Activated naive CD4-positive, alpha-beta T cell treated with anti-CD3 and anti-CD28 coated beads, Interleukin-2, amount 50 U/mL, for 72 hours (primary cell): ENCODE measurements around the gene ACKR3. TPM values are rescaled to one million over a fixed set of nuclear protein-coding genes. Genes with fewer than 3 reads are reported as not detected.
A peak's percentile ranks its signal among the peaks of the same experiment; 100 is the strongest.

Source experiments
- ATAC-seq, 2 donors: fragments of 150-1000 bp; cut with Tn5 transposase; 2 replicates each; pipeline ENCODE4 v1.10.0; 2021; ENCODE audit warnings: mild to moderate bottlenecking in 2 of 2, moderate library complexity in 2 of 2
- DNase-seq, 2 donors: peaks; one replicate each; pipeline ENCODE4 v3.0.0; 2021 to 2022; ENCODE audit warnings: low spot score in 2 of 2
- H3K27ac Mint-ChIP-seq, 2 donors: one replicate each; pipeline ENCODE4 v1.8.0; 2022; ENCODE audit warnings: mild to moderate bottlenecking in 2 of 2, mixed read lengths in 2 of 2
- H3K36me3 Mint-ChIP-seq, 2 donors: one replicate each; pipeline ENCODE4 v1.8.0; 2022; ENCODE audit warnings: mixed read lengths in 2 of 2
- H3K9me3 Mint-ChIP-seq, 2 donors: one replicate each; pipeline ENCODE4 v1.8.0; 2022; ENCODE audit warnings: mixed read lengths in 2 of 2
- total RNA-seq, 2 donors: library from RNA; stranded (reverse); gene quantifications; one replicate each; pipeline ENCODE4 v1.2.3, GENCODE V29; 2022

The ACKR3 gene
- total RNA-seq, 2 donors from 2014 or later = 0.54 to 2.2 TPM

DNA sequence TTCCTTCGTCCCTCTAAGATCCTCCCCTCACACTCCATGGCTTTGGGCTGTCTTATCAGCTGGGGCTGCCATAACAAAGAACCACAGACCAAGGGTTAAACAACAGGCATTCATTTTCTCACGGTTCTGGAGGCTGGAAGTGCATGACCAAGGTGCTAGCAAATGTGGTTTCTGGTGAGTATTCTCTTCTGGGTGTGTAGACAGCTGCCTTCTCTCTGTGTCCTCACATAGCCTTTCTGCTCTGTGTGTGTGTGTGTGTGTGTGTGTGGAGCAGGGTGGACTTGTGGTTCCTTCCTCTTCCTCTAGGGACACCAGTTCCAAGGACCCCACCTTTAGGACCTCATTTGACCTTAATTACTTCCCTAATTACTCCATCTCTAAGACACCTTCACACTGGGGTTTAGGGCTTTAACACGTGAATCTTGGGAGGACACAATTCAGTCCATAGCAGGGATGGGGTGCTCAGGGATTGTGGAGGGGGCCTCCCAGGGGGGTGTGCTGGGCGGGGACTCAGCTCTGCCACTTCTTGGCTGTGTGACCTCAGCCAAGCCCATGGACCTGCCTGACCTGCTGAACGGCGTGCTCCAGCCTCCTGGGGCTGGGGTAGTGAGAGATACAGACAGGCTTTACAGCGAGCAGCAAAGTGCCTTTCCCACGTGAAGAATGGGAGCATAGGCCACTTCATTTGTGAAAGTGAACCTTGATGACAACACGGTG lies 38.0 kb downstream of the ACKR3 start:
- Mint-ChIP-seq H3K9me3 (no peaks in the 10 kb centered on the region), H3K36me3 (no peaks in the 10 kb centered on the region), H3K27ac (no peak overlapping the region)
- no peak for DNase-seq
- no peak for ATAC-seq

DNA sequence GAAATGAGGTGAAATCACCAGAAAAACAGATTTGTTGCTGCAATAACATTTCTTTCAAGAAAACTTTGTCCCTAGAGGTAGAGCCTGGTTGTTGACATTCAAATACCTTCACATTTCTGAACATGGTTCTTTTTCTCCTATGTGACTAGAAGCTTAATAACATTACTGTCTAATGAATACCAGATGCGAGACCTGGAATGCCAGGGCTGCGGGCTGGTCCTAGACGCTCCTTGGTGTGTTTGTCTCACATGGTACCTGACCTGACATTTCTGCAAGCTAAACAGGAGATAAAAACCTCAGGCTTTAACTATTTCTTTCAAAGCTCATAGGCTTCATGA lies 38.5 kb downstream of the ACKR3 start:
- DNase-seq (no peak), ATAC-seq (no peak)
- H3K27ac Mint-ChIP-seq = no peak overlapping the region
- H3K36me3 Mint-ChIP-seq = no peaks in the 10 kb centered on the region
- H3K9me3 Mint-ChIP-seq = no peaks in the 10 kb centered on the region

DNA sequence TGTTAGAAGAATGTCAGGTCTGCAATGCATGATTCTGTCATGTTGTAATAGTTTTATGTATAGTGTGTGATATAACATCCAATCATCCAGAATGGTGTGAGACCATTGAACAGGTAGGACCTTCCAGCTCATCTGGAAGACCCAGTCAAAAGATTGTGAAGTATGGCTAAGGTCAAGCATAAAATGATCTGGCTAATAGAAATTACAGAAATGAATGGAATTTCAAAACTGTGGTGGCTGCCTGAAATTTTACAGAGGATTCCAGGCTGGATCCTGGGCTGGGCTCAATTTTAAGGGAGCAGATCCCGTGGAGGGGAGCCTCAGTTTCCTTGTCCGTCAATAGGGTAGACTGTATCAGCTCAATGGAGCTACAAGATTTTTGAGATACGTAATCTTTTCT lies 39.1 kb downstream of the ACKR3 start:
- H3K9me3 Mint-ChIP-seq = no peaks in the 10 kb centered on the region
- DNase-seq (no peak), ATAC-seq (no peak)
- H3K36me3 Mint-ChIP-seq = no peaks in the 10 kb centered on the region
- H3K27ac Mint-ChIP-seq = no peak overlapping the region

DNA sequence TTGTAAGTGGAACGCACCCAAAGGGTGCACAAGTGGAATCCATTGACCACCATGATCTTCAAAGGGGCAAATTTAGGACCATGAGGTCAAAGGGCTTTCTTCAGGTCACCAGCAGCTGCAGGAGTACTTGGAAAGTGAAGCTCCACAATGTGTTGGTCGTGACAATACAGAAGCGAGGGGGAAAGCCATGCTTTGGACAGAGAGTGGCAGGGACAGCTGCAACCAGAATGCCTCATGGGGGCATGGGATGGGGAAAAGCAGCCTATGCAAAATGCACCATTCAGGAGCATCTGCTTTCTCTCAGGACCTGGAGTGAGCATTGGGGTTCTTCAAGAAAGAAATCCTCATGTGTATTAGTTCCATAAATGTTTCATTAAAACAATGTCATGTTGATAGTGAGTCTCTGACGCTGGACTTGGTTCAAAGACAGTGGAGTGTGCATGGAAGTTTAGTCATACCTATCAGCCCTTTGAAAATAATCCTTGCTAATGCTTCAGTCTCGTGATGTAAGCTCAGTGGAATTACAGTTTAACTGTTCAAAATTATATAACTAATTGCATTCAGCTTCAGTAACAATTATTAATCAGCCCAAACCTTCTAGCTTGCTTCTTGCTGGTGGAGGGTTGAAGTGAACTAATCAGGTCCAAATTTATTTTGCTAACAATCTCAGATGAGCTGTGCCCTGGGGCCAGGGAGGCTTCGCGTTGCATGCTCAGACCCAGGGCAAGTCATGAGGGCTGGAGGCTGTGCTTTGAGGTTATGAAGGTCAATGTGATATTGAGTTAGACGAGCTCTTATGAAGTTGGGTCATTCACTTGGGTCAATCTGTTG lies 41.6 kb downstream of the ACKR3 start:
- Mint-ChIP-seq H3K9me3 (no peaks in the 10 kb centered on the region), H3K36me3 (no peaks in the 10 kb centered on the region), H3K27ac (no peak overlapping the region)
- no peak for DNase-seq
- no peak for ATAC-seq

DNA sequence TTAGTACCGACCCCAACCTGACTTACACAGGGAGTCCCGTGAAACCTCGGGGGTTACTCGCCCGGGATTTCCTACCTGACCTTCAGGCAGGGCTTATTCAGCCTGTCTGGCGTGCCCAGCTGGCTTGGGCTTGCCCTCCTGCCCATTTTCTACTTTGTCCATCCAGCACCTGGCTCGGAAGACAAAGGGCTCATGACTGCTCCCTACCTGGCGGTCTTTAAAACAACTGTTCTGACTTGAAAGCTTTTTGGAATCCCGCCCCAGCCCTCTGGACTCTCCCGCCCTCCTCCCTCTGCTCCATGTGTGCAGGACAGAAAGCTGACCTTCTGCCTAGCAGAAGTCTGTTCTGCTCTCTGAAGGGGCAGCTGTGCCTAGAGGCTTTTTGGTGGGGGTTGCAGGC lies 43.1 kb downstream of the ACKR3 start:
- H3K36me3 Mint-ChIP-seq = no peaks in the 10 kb centered on the region
- no peak overlapping the region for H3K27ac Mint-ChIP-seq
- ATAC-seq = no peak
- no peaks in the 10 kb centered on the region for H3K9me3 Mint-ChIP-seq
- no peak for DNase-seq

DNA sequence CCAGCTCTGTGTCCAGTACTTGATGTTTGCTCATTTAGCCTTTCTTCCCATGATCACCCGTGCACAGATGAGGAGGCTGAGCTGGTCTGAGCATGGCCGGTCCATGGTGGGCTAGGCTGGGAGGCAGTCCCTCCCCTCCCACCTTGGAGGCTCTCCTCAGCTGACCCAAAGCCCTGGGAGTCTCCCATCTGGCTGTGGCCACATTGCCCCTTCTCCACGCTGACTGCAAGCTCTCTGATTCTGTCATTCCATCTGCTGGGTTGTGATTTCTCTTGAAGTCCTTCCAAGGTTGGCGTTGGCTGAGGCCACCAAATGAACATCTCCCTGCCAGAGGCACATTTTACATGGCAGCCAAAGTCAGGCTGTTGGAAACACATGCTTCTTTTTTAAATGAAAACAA lies 44.0 kb downstream of the ACKR3 start:
- H3K27ac Mint-ChIP-seq = no peak overlapping the region
- DNase-seq (no peak), ATAC-seq (no peak)
- no peaks in the 10 kb centered on the region for H3K36me3 Mint-ChIP-seq
- no peaks in the 10 kb centered on the region for H3K9me3 Mint-ChIP-seq

DNA sequence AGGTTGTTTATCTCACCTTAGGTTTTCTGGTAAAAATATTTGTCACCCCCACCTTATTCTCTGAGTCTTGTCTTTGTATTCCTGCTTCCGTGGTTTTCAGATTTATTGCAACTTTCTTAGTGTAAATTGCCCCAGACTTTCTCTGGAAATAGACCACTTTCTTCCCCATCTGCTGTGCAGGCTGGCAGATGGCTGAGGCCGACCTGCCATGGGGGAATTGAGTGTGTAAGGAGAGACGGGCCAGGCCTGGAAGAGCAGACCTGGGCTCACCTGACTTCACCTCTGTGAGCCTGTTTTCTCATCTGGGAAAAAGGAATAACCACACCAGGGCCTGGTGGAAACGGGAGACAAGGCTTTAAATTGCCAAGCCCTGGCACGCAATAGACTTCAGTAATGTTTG lies 44.9 kb downstream of the ACKR3 start:
- DNase-seq (no peak), ATAC-seq (no peak)
- Mint-ChIP-seq H3K27ac (no peak overlapping the region), H3K36me3 (no peaks in the 10 kb centered on the region), H3K9me3 (no peaks in the 10 kb centered on the region)

DNA sequence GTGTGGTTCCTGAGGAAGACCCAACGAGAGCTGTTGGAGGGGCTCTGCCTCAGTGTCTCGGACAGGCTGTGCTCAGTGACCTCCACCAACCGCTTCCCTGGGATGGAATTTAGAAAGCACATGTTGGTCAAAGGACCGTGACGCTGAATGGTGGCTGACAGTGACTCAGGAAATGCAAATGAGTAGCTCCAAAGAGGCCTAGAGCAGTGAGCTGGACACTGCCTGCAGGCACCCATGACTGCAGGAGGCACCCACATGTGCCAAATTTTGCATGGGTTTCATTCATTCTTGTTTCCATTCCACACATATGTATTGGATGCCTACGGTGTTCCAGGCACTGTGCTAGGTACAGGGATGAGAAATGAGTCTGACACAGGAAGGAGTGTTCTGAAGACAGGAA lies 46.4 kb downstream of the ACKR3 start:
- no peaks in the 10 kb centered on the region for H3K36me3 Mint-ChIP-seq
- H3K9me3 Mint-ChIP-seq = no peaks in the 10 kb centered on the region
- DNase-seq (no peak), ATAC-seq (no peak)
- H3K27ac Mint-ChIP-seq = no peak overlapping the region

DNA sequence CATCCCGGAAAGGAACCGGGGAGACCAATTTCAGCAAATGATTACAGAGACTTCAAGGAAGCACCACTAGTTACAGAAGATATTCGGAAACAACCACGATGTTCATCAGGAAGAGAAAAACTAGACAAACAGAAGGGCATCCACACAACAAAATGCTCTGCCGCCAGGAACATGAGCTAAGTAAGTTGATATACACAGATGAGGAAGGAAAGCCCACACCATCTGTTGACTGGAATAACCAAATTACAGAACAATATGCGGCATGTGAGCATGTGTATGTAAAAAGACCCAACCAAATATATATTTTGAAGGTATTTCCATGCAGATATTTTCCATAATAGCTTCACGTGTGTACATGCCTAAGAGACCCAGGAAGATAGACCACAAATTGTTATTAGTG lies 47.0 kb downstream of the ACKR3 start:
- no peaks in the 10 kb centered on the region for H3K9me3 Mint-ChIP-seq
- no peaks in the 10 kb centered on the region for H3K36me3 Mint-ChIP-seq
- ATAC-seq = no peak
- no peak for DNase-seq
- no peak overlapping the region for H3K27ac Mint-ChIP-seq

DNA sequence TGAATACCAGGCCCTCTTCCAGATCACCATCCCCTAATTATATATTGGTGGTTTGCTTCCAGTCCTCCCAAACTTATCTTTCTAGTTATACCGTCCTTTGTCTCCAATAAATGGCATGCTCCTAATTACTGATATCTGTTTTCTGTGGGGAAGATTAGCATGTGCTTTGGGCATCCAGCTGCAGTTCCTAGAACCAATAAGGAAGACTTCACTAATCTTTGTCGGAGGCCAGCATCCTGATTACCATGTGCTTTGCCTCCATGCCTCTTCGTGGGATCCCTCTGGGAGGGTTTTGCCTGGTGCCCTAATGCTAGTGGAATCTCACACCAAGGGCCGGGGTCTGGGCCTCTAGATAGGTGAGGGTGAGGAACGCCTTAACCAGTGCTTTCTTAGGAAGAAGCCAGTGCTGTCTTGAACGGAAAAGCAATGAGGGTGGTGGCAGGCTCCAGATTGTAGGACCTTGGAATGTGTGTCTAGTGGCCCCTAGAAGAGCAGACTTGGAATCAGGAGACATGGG lies 47.7 kb downstream of the ACKR3 start:
- DNase-seq = no peak
- no peak for ATAC-seq
- H3K9me3 Mint-ChIP-seq = no peaks in the 10 kb centered on the region
- no peaks in the 10 kb centered on the region for H3K36me3 Mint-ChIP-seq
- H3K27ac Mint-ChIP-seq = no peak overlapping the region

DNA sequence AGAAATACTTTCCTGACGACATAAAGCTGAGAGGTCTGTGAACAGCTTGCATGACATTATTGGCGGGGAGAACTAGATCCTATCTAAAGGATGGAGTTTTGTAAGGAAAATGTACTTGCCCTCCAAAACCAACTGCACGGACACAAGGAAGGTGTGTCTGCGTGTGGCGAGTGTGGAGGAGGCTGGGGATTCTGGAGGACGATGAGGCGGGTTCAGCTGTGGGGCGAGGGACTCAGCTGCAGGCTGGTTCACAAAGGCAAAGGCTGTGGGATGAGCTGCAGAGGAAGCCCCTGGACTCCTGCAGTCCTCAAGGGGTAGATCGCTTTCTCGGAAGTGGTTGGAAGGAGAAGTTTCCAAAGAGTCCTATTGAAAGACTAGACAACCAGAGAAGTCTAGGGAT lies 48.2 kb downstream of the ACKR3 start:
- Mint-ChIP-seq H3K27ac (no peak overlapping the region), H3K9me3 (no peaks in the 10 kb centered on the region), H3K36me3 (no peaks in the 10 kb centered on the region)
- DNase-seq (no peak), ATAC-seq (no peak)

DNA sequence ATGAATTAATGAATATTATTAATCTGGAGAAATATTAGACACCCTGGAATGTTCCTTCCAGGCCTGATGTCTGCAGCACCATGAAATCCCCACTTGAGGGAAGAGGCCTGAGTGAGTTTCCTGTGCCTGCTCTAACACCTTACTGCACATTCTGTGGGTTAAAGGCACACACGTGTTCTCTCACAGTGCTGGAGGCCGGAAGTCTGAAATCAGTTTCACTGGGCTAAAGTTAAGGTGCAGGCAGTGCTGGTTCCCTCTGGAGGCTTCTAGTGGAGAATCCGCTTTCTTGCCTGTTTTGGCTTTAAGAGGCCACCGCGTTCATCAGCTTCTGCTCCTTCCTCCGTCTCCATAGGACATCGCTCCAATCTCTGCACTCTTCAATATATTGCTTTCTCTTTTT lies 48.7 kb downstream of the ACKR3 start:
- Mint-ChIP-seq H3K27ac (no peak overlapping the region), H3K36me3 (no peaks in the 10 kb centered on the region), H3K9me3 (no peaks in the 10 kb centered on the region)
- DNase-seq = no peak
- ATAC-seq = no peak

DNA sequence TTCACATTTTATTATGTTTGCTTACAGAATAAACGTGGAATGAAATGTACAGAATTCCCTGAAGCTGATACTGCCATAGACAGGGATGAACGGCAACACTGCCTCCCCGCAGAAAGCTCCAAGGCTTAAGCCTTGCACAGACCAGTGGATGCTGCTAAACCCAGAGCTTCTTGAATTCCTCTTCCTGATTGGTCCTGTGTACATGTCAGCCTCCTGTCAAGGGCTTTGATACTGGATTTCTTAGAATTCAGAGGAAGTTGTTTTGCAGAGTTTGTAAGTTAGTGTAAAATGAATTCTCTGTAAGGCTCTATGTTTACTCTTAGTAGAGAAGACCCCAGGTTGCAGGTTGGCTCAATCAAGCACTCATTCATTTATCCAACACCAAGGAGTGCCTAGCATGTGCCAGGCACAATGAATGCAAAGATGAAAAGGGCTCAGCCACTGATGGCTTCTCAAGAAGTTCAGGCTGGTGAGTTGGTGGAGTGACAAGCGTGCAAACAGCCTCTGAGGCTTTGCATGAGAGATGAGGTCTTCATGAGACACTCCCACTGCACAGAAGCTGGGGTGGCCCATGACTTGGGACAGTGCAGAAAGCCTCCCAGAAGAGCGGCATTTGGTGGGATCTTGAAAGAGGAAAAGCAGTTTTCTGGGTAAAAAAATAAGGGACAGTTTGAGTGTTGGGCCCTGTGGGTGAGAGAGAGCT lies 50.4 kb downstream of the ACKR3 start:
- Mint-ChIP-seq H3K27ac (peak overlapping the region; percentile 25 to 66), H3K36me3 (no peaks in the 10 kb centered on the region), H3K9me3 (no peaks in the 10 kb centered on the region)
- ATAC-seq (no peak), DNase-seq (no peak)

DNA sequence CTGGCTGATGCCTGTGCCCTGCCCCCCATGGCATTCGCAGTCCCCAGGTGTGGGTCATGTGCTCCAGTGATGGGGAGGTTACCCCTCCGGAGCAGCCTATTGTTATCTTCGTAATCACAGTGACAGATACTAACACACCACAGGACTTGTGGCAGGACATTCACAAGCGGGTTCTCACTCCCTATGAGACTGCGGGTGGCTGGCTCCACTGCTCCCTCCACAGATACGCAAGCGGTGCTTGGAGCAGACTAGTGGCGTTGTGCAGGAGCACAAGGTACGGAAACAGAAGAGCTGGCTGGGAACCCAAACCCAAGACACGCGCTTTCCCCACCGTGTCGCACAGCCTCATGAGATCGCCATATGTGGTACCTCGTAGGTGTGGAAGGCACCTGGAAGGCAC lies 52.2 kb downstream of the ACKR3 start:
- Mint-ChIP-seq H3K27ac (no peak overlapping the region), H3K36me3 (no peaks in the 10 kb centered on the region), H3K9me3 (no peaks in the 10 kb centered on the region)
- DNase-seq = no peak
- no peak for ATAC-seq

DNA sequence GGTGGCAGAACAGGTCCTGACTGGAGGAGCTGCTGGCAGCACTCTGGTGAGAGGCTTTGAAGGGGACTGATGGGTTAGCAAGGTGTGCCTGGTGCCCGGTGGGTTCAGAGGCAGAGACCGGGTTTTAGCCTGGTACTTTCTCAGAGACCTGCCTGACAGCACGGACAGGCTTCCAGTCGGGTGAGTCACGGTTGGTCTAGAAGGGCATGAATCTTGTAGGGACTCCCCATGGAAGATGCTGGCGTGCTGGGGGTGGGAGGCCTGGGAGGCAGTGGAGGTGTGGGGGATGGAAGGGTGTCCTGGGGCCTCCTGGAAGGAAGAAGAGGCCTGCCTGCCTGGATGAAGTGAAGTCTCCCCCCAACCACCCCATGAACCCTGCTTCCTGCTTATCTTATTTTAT lies 52.6 kb downstream of the ACKR3 start:
- no peak overlapping the region for H3K27ac Mint-ChIP-seq
- ATAC-seq = no peak
- H3K9me3 Mint-ChIP-seq = no peaks in the 10 kb centered on the region
- no peak for DNase-seq
- no peaks in the 10 kb centered on the region for H3K36me3 Mint-ChIP-seq

DNA sequence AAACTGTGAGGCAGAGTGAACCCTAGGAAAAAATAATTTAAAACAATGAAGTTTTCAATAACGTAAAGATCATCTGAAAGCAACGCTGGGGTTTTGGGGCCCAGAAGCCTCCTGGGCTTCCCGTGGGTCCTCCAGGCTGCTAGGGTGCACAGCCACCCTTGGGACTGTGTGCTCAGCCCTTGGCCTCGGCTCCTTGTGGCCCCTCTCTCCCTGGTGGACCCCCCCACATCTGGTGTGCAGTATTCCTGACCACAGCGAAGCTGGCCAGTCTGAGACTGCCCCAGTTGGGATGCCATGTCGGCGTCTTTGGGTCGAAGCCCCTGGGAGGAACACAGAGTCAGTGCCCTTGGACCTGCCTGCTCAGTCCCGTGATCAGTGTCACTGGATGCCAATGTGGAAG lies 53.0 kb downstream of the ACKR3 start:
- no peak for ATAC-seq
- Mint-ChIP-seq H3K27ac (no peak overlapping the region), H3K36me3 (no peaks in the 10 kb centered on the region), H3K9me3 (no peaks in the 10 kb centered on the region)
- DNase-seq = no peak

DNA sequence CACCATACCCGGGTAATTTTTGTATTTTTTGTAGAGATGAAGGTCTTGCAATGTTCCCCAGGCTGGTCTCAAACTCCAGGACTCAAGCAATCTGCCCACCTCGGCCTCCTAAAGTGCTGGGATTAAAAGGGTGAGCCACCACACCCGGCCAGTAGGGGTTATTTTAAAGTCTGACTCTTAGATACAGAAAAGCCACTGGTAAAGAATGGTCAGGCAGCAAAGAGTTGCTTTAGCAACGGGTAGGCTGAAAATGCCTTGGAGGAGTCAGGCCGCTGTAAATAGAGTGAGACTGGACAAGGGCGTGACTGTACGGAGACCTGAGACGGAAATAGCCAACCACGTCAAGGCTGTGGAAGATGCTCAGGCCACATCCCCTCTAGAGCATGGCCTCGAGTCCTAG lies 54.2 kb downstream of the ACKR3 start:
- DNase-seq (no peak), ATAC-seq (no peak)
- Mint-ChIP-seq H3K36me3 (no peaks in the 10 kb centered on the region), H3K9me3 (no peaks in the 10 kb centered on the region), H3K27ac (no peak overlapping the region)
